Activated effector memory CD4-positive, alpha-beta T cell treated with Interleukin-2 at 50 U/mL for 16 hours (primary cell): ENCODE results near the gene MRRF.
"Not testable (repeated sequence)": the region's sequence is repeated elsewhere in the genome, so short reads cannot be mapped to it uniquely, and the experiment has no call there.

Source experiments
- DNase-seq: peaks from one replicate; pipeline ENCODE4 v3.0.0-alpha.2; 2020

Gene MRRF

GRCh38 chr9:122277285-122277897 is 12.7 kb downstream of the MRRF start:
- DNase-seq = no peak

GRCh38 chr9:122281368-122281767 is 16.7 kb downstream of the MRRF start:
- no peak for DNase-seq

GRCh38 chr9:122286764-122287163 is 22.1 kb downstream of the MRRF start:
- DNase-seq = no peak

GRCh38 chr9:122287214-122287720 is 22.6 kb downstream of the MRRF start:
- DNase-seq = no peak

- DNase-seq = no peak
Measured at GRCh38 chr9:122291458-122291857, 26.8 kb downstream of the MRRF start.

GRCh38 chr9:122294531-122294930 is 29.8 kb downstream of the MRRF start:
- DNase-seq = no peak

GRCh38 chr9:122297512-122297911 is 32.8 kb downstream of the MRRF start:
- DNase-seq = no peak

GRCh38 chr9:122302237-122303093 is 37.8 kb downstream of the MRRF start:
- no peak for DNase-seq

GRCh38 chr9:122307061-122307460 is 42.4 kb downstream of the MRRF start:
- DNase-seq = no peak

- DNase-seq = no peak
Measured at GRCh38 chr9:122307925-122308324, 43.2 kb downstream of the MRRF start.

- DNase-seq = no peak
Measured at GRCh38 chr9:122309861-122310260, 45.2 kb downstream of the MRRF start.

- DNase-seq = no peak
Measured at GRCh38 chr9:122314165-122314564, 49.5 kb downstream of the MRRF start.

GRCh38 chr9:122315534-122315933 is 50.9 kb downstream of the MRRF start:
- DNase-seq = no peak

- DNase-seq = no peak
Measured at GRCh38 chr9:122318284-122318683, 53.6 kb downstream of the MRRF start.

GRCh38 chr9:122320413-122320881 is 55.8 kb downstream of the MRRF start:
- no peak for DNase-seq

- no peak for DNase-seq
Measured at GRCh38 chr9:122322553-122322952, 57.9 kb downstream of the MRRF start.

- DNase-seq = not testable (repeated sequence)
Measured at GRCh38 chr9:122324665-122325064, 60.0 kb downstream of the MRRF start.

GRCh38 chr9:122325124-122325523 is 60.4 kb downstream of the MRRF start:
- DNase-seq = no peak

- DNase-seq = no peak
Measured at GRCh38 chr9:122327175-122327574, 62.5 kb downstream of the MRRF start.

- no peak for DNase-seq
Measured at GRCh38 chr9:122329597-122329996, 64.9 kb downstream of the MRRF start.

GRCh38 chr9:122330466-122330865 is 65.8 kb downstream of the MRRF start:
- not testable (repeated sequence) for DNase-seq

GRCh38 chr9:122331523-122331927 is 66.8 kb downstream of the MRRF start:
- no peak for DNase-seq

- DNase-seq = no peak
Measured at GRCh38 chr9:122332083-122332482, 67.4 kb downstream of the MRRF start.

- no peak for DNase-seq
Measured at GRCh38 chr9:122332644-122333043, 68.0 kb downstream of the MRRF start.
